ENCODE data around the gene TNNI3. TPM values are rescaled to one million over a fixed set of nuclear protein-coding genes. Genes with fewer than 3 reads are reported as not detected.
A peak's percentile ranks its signal among the peaks of the same experiment; 100 is the strongest.

Gene TNNI3
- total RNA-seq, 1 experiment from 2014 or later: 13.7 TPM

GRCh38 chr19:55147545-55148251 is 9.8 kb downstream of the TNNI3 start:
- Histone ChIP-seq H3K4me3 (peak overlapping the region; percentile 67; the same call in 1 of the 2 replicates), H3K9me2 (ENCODE audit: insufficient read depth) (no peaks in the 10 kb centered on the region), H4K20me1 (ENCODE audit: insufficient read depth) (no peaks in the 10 kb centered on the region), H3F3A (ENCODE audit: insufficient read depth, low read depth) (peaks cover 9% of the 10 kb centered on the region; the same call in 1 of the 2 replicates), H3K4me1 (replicated peaks; ENCODE audit: insufficient read depth) (peaks cover 20% of the 10 kb centered on the region; the same call in 1 of the 2 replicates), H3K27me3 (ENCODE audit: insufficient read depth, low read depth) (peaks cover 4% of the 10 kb centered on the region; the same call in 1 of the 2 replicates), H3K27ac (no peak overlapping the region), H3K79me2 (ENCODE audit: low read depth) (no peaks in the 10 kb centered on the region), H3K4me2 (peak overlapping the region; percentile 80), H3K36me3 (ENCODE audit: low read depth) (no peaks in the 10 kb centered on the region), H2AFZ (no peak overlapping the region), H3K9me3 (ENCODE audit: insufficient read depth, low read depth) (no peaks in the 10 kb centered on the region)
- ChIA-PET POLR2A (ENCODE audit: unreplicated experiment) (interaction anchor here (0.6 to 1.5 kb wide), 9 partner anchors 9 to 314 kb away, joined by 4 to 20 read pairs (median 5); partner anchors contain the start of genes ISOC2 and PPP1R12C), CTCF (interaction anchor here (0.8 to 2.9 kb wide), 3 partner anchors 12 to 270 kb away, joined by 3 to 47 read pairs (median 10); partner anchors contain the start of gene DNAAF3)
- no peak for TF ChIP-seq CTCF (conservative IDR thresholded peaks at IDR 0.05)
- no peak for TF ChIP-seq EZH2 (IDR thresholded peaks at IDR 0.05; ENCODE audit: low read depth)
- intact Hi-C loops (cut with micrococcal nuclease; ENCODE audit: unreplicated experiment): loop anchor here (10.0 kb wide), 1 partner anchor 327 kb away; the partner anchor contains the start of gene ZNF628
- peak in 1 of 2 experiments; percentile 25 for DNase-seq
- no TSS peak for BruUV-seq (replicated peaks)

- Histone ChIP-seq H3K9me2 (ENCODE audit: insufficient read depth) (no peaks in the 10 kb centered on the region), H3K27me3 (ENCODE audit: insufficient read depth, low read depth) (peaks cover 4% of the 10 kb centered on the region; the same call in 1 of the 2 replicates), H3K36me3 (ENCODE audit: low read depth) (no peaks in the 10 kb centered on the region), H3K27ac (no peak overlapping the region), H3K4me2 (peak overlapping the region; percentile 80), H3K4me3 (peak overlapping the region; percentile 67), H2AFZ (peak overlapping the region; percentile 85), H3F3A (ENCODE audit: insufficient read depth, low read depth) (peaks cover 10% of the 10 kb centered on the region; the same call in 1 of the 2 replicates), H3K9me3 (ENCODE audit: insufficient read depth, low read depth) (no peaks in the 10 kb centered on the region), H3K4me1 (replicated peaks; ENCODE audit: insufficient read depth) (peaks cover 20% of the 10 kb centered on the region; the same call in 1 of the 2 replicates), H4K20me1 (ENCODE audit: insufficient read depth) (no peaks in the 10 kb centered on the region), H3K79me2 (ENCODE audit: low read depth) (no peaks in the 10 kb centered on the region)
- intact Hi-C loops (cut with micrococcal nuclease; ENCODE audit: unreplicated experiment): loop anchor here (1.0 to 10.0 kb wide), 3 partner anchors 14 to 328 kb away; partner anchors contain the start of gene ZNF628
- peak; percentile 76 to 91 for DNase-seq
- ChIA-PET CTCF (interaction anchor here (0.6 to 2.9 kb wide), 9 partner anchors 10 to 716 kb away, joined by 3 to 47 read pairs (median 4); partner anchors contain the start of genes DNAAF3 and PPP6R1), POLR2A (ENCODE audit: unreplicated experiment) (interaction anchor here (0.5 to 1.5 kb wide), 20 partner anchors 10 to 478 kb away, joined by 3 to 20 read pairs (median 6); partner anchors contain the start of genes HSPBP1, ISOC2, PPP1R12C and UBE2S)
- BruUV-seq (replicated peaks): no TSS peak
- no peak for TF ChIP-seq EZH2 (IDR thresholded peaks at IDR 0.05; ENCODE audit: low read depth)
- no peak for TF ChIP-seq CTCF (conservative IDR thresholded peaks at IDR 0.05)
These were observed 10.7 kb downstream of the TNNI3 start for GRCh38 chr19:55146705-55147273.

All from PC-9 (cell line).